Measurements from ENCODE around the gene CREB5.

Gene CREB5

GRCh38 chr7:28832669-28833068, 420.4 kb downstream of the CREB5 start:
- Histone ChIP-seq H3K79me2 (no peaks in the 10 kb centered on the region), H3K4me3 (ENCODE audit: low read depth, low read length) (no peak overlapping the region), H3K36me3 (ENCODE audit: control insufficient read depth, insufficient read depth, low read length) (no peaks in the 10 kb centered on the region), H3K27ac (no peak overlapping the region), H2AFZ (no peak overlapping the region), H3K4me2 (ENCODE audit: low read length) (no peak overlapping the region), H3K9me3 (ENCODE audit: control insufficient read depth, low read length) (no peaks in the 10 kb centered on the region), H3K9ac (no peak overlapping the region), H3K4me1 (no peaks in the 10 kb centered on the region), H3K27me3 (ENCODE audit: control insufficient read depth, insufficient read depth, low read length) (no peaks in the 10 kb centered on the region)
- TF ChIP-seq CTCF (IDR thresholded peaks at IDR 0.05), result no peak

- no peaks in the 10 kb centered on the region for H3K27me3 ChIP-seq (ENCODE audit: control insufficient read depth, insufficient read depth, low read length)
- H3K36me3 ChIP-seq (ENCODE audit: control insufficient read depth, insufficient read depth, low read length), result no peaks in the 10 kb centered on the region
- TF ChIP-seq CTCF (IDR thresholded peaks at IDR 0.05), result no peak
- no peak overlapping the region for H3K4me2 ChIP-seq (ENCODE audit: low read length)
- no peak overlapping the region for H3K4me3 ChIP-seq (ENCODE audit: low read depth, low read length)
- no peaks in the 10 kb centered on the region for H3K4me1 ChIP-seq
- no peak overlapping the region for H3K9ac ChIP-seq
- no peak overlapping the region for H2AFZ ChIP-seq
- no peaks in the 10 kb centered on the region for H3K9me3 ChIP-seq (ENCODE audit: control insufficient read depth, low read length)
- H3K27ac ChIP-seq, result no peak overlapping the region
- H3K79me2 ChIP-seq, result no peaks in the 10 kb centered on the region
These were observed 423.5 kb downstream of the CREB5 start for GRCh38 chr7:28835800-28836199.

- no peaks in the 10 kb centered on the region for H3K79me2 ChIP-seq
- H3K9me3 ChIP-seq (ENCODE audit: control insufficient read depth, low read length), result no peaks in the 10 kb centered on the region
- no peaks in the 10 kb centered on the region for H3K27me3 ChIP-seq (ENCODE audit: control insufficient read depth, insufficient read depth, low read length)
- H3K27ac ChIP-seq, result no peak overlapping the region
- no peaks in the 10 kb centered on the region for H3K4me1 ChIP-seq
- H3K4me3 ChIP-seq (ENCODE audit: low read depth, low read length), result no peak overlapping the region
- H3K9ac ChIP-seq, result no peak overlapping the region
- H2AFZ ChIP-seq, result no peak overlapping the region
- TF ChIP-seq CTCF (IDR thresholded peaks at IDR 0.05), result no peak
- H3K36me3 ChIP-seq (ENCODE audit: control insufficient read depth, insufficient read depth, low read length), result no peaks in the 10 kb centered on the region
- H3K4me2 ChIP-seq (ENCODE audit: low read length), result no peak overlapping the region
These were observed 424.4 kb downstream of the CREB5 start for GRCh38 chr7:28836716-28837115.

- Histone ChIP-seq H3K4me2 (ENCODE audit: low read length) (no peak overlapping the region), H3K79me2 (no peaks in the 10 kb centered on the region), H2AFZ (no peak overlapping the region), H3K36me3 (ENCODE audit: control insufficient read depth, insufficient read depth, low read length) (no peaks in the 10 kb centered on the region), H3K9me3 (ENCODE audit: control insufficient read depth, low read length) (no peaks in the 10 kb centered on the region), H3K27ac (no peak overlapping the region), H3K9ac (no peak overlapping the region), H3K4me1 (no peaks in the 10 kb centered on the region), H3K4me3 (ENCODE audit: low read depth, low read length) (no peak overlapping the region), H3K27me3 (ENCODE audit: control insufficient read depth, insufficient read depth, low read length) (no peaks in the 10 kb centered on the region)
- no peak for TF ChIP-seq CTCF (IDR thresholded peaks at IDR 0.05)
These were observed 424.9 kb downstream of the CREB5 start for GRCh38 chr7:28837216-28837615.

- Histone ChIP-seq H3K9ac (no peak overlapping the region), H3K4me2 (ENCODE audit: low read length) (no peak overlapping the region), H3K27me3 (ENCODE audit: control insufficient read depth, insufficient read depth, low read length) (no peaks in the 10 kb centered on the region), H2AFZ (no peak overlapping the region), H3K27ac (no peak overlapping the region), H3K9me3 (ENCODE audit: control insufficient read depth, low read length) (no peaks in the 10 kb centered on the region), H3K79me2 (no peaks in the 10 kb centered on the region), H3K4me1 (no peaks in the 10 kb centered on the region), H3K36me3 (ENCODE audit: control insufficient read depth, insufficient read depth, low read length) (no peaks in the 10 kb centered on the region), H3K4me3 (ENCODE audit: low read depth, low read length) (no peak overlapping the region)
- peak; percentile 24 for TF ChIP-seq CTCF (IDR thresholded peaks at IDR 0.05)
These were observed 428.3 kb downstream of the CREB5 start for GRCh38 chr7:28840592-28840995.
